ENCODE data around the gene ARID1A. TPM values are rescaled to one million over a fixed set of nuclear protein-coding genes. Genes with fewer than 3 reads are reported as not detected.

ARID1A gene
- total and polyA plus RNA-seq, 2 of the 4 experiments (the other 2 are of a cell fraction), result 14.0 to 40.7 TPM

- DNase-seq, result no peak
- Histone ChIP-seq H3K27ac (ENCODE audit: insufficient read depth, low read length) (peak overlapping the region; percentile 88), H4K91ac (ENCODE audit: insufficient read depth, low read depth, low read length) (no peak overlapping the region), H3K4me3 (ENCODE audit: insufficient read depth, low read depth, low read length) (peak overlapping the region; percentile 89), H3K23ac (ENCODE audit: low read depth, low read length) (no peak overlapping the region), H2BK120ac (ENCODE audit: low read depth, low read length) (no peak overlapping the region), H3K4me1 (ENCODE audit: control insufficient read depth, insufficient read depth, low read length) (peaks cover 24% of the 10 kb centered on the region), H2BK5ac (ENCODE audit: low read depth, low read length, poor library complexity, severe bottlenecking) (peak overlapping the region; percentile 82), H3K14ac (replicated peaks; ENCODE audit: low read depth, low read length) (peak overlapping the region; percentile 15; the same call in 1 of the 2 replicates), H2AK5ac (ENCODE audit: low read depth, low read length) (no peak overlapping the region), H2AFZ (replicated peaks; ENCODE audit: low read length, poor library complexity) (peak overlapping the region; percentile 25), H2BK15ac (ENCODE audit: low read depth, low read length) (no peak overlapping the region), H2BK20ac (ENCODE audit: low read depth, low read length) (no peak overlapping the region), H3K9me1 (ENCODE audit: insufficient read depth, low read length) (peaks cover 16% of the 10 kb centered on the region), H4K20me1 (ENCODE audit: insufficient read depth, low read length) (peaks cover 43% of the 10 kb centered on the region), H3K4me2 (ENCODE audit: low read depth, low read length) (no peak overlapping the region), H3K9ac (ENCODE audit: low read depth, low read length) (peak overlapping the region; percentile 69), H4K8ac (ENCODE audit: low read depth in 2 of 2, low read length in 2 of 2) (no peak overlapping the region), H3K27me3 (ENCODE audit: control insufficient read depth, insufficient read depth, low read length) (no peaks in the 10 kb centered on the region), H3K56ac (ENCODE audit: extremely low read depth, insufficient read depth, low read length) (peak overlapping the region; percentile 32; the same call in 1 of the 2 replicates), H4K5ac (ENCODE audit: low read depth, low read length) (no peak overlapping the region), H3K9me3 (ENCODE audit: control insufficient read depth, insufficient read depth, low read length) (no peaks in the 10 kb centered on the region), H3K36me3 (ENCODE audit: control insufficient read depth, insufficient read depth, low read length) (no peaks in the 10 kb centered on the region), H2AK9ac (replicated peaks; ENCODE audit: low read depth, low read length, poor library complexity) (peak overlapping the region; percentile 90), H3K4ac (ENCODE audit: low read depth, low read length) (peak overlapping the region; percentile 12; the same call in 1 of the 2 replicates), H3K18ac (ENCODE audit: low read depth, low read length) (no peak overlapping the region), H3K79me1 (ENCODE audit: low read depth in 1 of 2, low read length in 2 of 2) (peaks cover 7 to 41% of the 10 kb centered on the region in 2 experiments; a peak in 3 of 4 replicates)
- no TSS peak for BruUV-seq (replicated peaks)
- in situ Hi-C loops (cut with MboI; ENCODE audit: low sequenced_read_pairs) (no loop called here), dilution Hi-C loops (cut with HindIII; ENCODE audit: low sequenced_read_pairs, unreplicated experiment) (no loop called here), intact Hi-C loops (cut with micrococcal nuclease) (loop anchor here (5.0 to 10.0 kb wide), 2 partner anchors 95 to 168 kb away; partner anchors contain the start of gene SFN)
- CTCF ChIA-PET, result interaction anchor here (1.8 kb wide), 1 partner anchor 92 kb away, joined by 5 read pairs; no protein-coding TSS in a partner anchor
- no peak for ATAC-seq (ENCODE audit: low read depth)
- WGBS, 2 experiments (ENCODE audit: extremely low coverage in 2 of 2, insufficient read length in 1 of 2), result 0% methylated on average over 33 of the region's 98 CpGs; no CpG with 5 or more reads in 1 of the 2 experiments
- POLR2A ChIA-PET (ENCODE audit: unreplicated experiment), result interaction anchor here (0.5 kb wide), 1 partner anchor 107 kb away, joined by 3 read pairs; no protein-coding TSS in a partner anchor
- no peak for TF ChIP-seq ELK1 (IDR thresholded peaks at IDR 0.05; ENCODE audit: borderline replicate concordance, low read depth, low read length)
- no peak for TF ChIP-seq RFX5 (IDR thresholded peaks at IDR 0.05; ENCODE audit: low read depth, low read length)
- TF ChIP-seq RCOR1 (IDR thresholded peaks at IDR 0.05; ENCODE audit: insufficient replicate concordance, low read length), result no peak
- no peak for TF ChIP-seq CHD1 (IDR thresholded peaks at IDR 0.05; ENCODE audit: low read depth, low read length)
- TF ChIP-seq POLR2A (IDR thresholded peaks at IDR 0.05; ENCODE audit: low read depth, low read length), result no peak
- no peak for TF ChIP-seq BHLHE40 (IDR thresholded peaks at IDR 0.05; ENCODE audit: low read depth, low read length)
- no peak for TF ChIP-seq SMC3 (IDR thresholded peaks at IDR 0.05; ENCODE audit: low read depth, low read length)
- TF ChIP-seq CTCF (conservative IDR thresholded peaks at IDR 0.05; ENCODE audit: low read depth, low read length), result no peak
- no peak; the same call in 1 of the 2 replicates for TF ChIP-seq MAZ (IDR thresholded peaks at IDR 0.05; ENCODE audit: borderline replicate concordance, low read depth, low read length)
- no peak for TF ChIP-seq USF2 (IDR thresholded peaks at IDR 0.05; ENCODE audit: low read depth, low read length)
- TF ChIP-seq MAFK (IDR thresholded peaks at IDR 0.05; ENCODE audit: low read depth, low read length), result no peak
- TF ChIP-seq NFE2L2 (IDR thresholded peaks at IDR 0.05; ENCODE audit: low read depth, low read length), result no peak
- no peak for TF ChIP-seq CEBPB (IDR thresholded peaks at IDR 0.05; ENCODE audit: low read depth, low read length)
- no peak for TF ChIP-seq FOS (IDR thresholded peaks at IDR 0.05; ENCODE audit: low read depth, low read length)
Measured at GRCh38 chr1:26696654-26697430, 1.0 kb downstream of the ARID1A start.
